GM19463 (cell line): ENCODE results near the gene SCN4A.

Source experiments
- ATAC-seq: cut with Tn5 transposase; IDR thresholded peaks from one replicate; pipeline ENCODE4 v1.9.1; 2021; ENCODE audit warnings: mild to moderate bottlenecking, moderate library complexity; ENCODE audit not compliant: unreplicated experiment

The SCN4A gene

DNA sequence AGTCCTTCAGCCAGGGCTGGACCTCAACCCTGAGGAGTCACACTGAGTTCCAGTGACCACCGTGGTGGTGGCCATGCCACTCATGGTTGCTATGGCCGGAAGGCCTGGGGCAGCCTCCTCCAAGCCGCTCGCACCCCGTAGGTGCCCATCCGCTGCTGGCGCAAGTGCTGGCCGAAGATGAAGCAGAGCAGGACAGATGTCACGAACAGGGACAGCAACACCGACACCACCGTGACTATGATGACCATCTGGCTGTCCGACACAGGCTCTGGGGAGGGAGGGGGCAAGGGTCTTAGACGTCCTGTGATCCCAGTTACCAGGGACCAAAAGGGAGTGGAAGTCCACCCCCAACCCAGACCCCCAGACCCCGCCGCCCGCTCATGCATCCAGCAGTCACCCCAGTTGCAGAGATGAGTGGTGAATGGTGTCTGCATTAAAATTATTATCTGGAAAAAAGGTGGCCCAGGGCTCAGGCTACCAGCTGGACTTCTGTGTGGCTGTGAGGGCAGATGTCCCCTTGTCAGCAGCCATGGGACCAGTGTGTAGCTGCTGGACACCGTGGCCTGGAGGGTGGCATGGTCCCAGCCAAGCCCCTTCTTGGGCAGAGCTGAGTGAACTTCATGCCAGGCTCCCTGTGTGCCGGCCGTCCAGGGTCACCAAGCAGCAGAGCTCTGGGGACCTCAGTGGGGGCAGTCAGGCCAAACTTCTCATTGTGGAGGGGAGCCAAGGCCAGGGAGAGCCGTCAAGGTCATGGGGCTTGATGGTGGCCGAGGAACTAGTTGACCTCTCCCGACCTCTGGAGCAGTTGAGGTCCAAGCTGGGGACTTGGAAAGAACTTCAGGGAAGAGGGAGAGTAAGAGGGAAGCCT lies 30.2 kb upstream of the SCN4A start:
- no peak for ATAC-seq

DNA sequence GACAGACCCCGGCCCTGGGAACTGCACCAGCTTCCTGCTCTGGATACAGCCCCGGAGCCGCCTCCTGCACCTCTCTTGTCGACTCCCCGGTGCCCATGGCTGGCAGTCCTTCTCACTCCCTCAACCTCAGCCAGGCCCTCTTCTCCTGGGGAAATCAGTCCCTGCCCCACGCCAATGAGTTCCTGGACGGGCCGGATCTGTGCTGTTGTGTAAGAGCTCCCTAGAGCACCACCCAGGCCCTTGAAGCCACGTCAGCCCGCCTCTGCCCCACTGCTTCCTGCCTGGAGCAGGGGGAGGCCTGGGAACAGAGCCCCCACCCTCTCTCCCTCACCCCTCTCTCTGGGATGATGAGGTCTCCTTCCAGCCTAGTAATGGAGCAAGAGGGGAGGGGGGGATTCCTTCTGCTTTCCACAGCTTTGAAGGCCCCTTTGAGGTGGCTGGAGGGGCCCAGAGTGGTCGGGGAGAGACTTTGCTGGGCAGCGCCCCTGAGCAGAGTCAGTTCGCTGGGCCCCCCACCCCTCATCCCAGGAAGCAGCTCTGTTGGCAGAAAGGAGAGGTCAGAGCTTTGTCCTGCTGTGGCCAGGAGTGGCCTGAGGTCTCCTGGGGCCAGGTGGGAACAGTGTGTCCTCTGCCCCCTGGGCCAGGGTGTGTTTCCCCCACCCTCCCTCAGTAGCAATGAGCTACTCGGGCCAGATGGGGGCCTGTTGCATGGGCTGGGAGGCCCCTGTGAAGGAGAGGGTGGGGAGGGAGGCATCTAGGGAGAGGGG lies 29.2 kb upstream of the SCN4A start:
- no peak for ATAC-seq

DNA sequence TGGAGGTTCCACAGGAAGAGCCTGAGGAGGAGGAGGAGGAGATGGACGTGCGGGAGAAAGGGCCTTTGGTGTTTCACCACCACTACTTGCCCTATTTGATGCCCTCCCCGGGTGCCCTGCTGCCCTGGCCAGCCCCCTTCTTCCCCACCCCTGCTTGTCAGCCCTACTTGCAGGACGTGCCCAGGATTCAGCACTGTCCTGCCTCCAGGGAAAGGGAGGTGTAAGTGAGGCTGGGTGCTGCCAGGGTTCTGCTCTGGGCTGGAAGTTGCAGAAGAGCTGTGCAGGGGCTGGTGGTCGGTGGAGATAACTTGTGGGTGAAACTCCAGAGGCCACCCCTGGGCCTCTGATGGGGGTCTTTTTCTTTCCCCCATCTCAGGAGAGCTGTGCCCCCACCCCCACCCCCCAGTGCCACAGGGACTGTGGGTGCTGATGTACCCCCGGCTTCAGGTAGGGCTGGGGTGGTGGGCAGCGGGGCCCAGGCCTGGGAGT lies 28.4 kb upstream of the SCN4A start:
- ATAC-seq = no peak

DNA sequence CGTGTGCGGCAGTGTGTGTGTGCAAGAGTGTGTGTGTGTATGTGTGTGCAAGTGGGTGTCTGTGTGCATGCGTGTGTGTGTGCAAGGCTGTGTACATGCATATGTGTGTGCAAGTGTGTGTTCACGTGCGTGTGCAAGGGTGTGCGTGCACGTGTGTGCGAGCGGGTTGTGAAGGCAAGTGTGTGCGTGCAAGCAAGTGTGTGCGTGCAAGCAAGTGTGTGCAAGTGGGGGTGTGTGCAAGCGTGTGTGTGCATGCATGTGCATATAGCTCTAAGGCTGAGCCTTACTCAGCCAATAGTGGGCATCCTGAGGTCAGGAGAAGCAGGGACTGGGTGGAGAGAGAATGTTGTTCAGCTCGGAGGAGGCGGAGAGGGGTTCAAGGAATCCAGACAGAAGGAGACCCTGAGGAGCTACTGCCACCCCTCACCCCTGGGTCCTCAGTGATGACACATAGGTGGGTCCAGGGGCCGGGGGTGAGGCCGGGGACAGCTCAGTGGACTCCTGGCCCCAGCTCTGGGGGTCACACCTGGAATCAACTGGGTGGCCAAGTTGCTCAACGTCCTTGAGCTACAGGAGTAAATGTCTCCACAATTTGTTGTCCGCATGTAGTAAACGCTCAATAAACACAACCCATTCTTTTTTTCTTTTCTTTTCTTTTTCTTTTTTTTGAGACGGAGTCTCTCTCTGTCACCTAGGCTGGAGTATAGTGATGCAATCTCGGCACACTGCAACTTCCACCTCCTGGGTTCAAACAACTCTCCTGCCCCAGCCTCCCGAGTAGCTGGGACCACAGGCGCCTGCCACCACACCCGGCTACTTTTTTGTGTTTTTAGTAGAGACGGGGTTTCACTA lies 27.2 kb upstream of the SCN4A start:
- ATAC-seq = no peak

DNA sequence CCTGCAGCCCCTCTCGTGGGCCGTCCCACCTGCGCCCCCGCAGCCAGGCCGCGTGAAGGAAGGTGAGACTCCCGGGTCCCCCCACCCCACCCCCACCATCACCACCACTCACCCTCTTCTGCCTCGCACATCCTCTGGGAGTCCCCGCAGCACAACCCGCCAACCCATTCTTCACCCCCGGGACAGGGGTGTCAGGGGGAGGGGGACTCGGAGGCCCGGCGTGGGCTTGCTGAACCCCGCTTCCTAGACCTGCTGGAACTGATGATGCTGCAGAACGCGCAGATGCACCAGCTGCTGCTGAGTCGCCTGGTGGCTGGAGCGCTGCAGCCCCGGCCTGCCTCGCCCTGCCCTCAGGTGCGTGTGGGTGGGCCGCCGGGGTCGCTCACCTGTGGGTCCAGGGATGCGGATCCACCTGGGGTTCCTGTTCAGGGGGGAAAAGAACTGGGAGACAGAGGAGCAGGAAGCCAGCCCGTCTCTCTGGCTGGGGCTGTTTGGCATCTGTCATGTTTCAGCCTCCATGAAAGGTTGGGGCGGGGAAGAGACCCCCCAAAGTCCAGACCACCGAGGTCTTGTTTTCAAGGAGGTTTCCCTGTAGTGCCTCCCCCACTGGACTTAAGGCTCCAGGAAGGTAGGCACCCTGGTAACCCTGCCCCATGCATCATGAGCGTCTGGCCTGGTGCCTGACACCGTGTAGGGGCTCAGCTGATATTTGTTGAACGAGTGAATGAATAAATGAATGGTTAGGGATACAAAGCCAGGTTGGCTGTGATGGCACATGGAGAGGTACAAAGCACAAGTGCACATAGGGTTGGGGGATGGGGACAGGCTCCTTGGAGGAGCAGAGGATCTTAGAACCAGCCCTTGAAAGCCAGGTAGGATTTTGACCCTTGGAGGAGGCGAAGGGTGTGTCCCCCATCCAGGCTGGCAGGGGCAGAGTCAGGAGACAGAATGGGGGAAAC lies 26.3 kb upstream of the SCN4A start:
- no peak for ATAC-seq

DNA sequence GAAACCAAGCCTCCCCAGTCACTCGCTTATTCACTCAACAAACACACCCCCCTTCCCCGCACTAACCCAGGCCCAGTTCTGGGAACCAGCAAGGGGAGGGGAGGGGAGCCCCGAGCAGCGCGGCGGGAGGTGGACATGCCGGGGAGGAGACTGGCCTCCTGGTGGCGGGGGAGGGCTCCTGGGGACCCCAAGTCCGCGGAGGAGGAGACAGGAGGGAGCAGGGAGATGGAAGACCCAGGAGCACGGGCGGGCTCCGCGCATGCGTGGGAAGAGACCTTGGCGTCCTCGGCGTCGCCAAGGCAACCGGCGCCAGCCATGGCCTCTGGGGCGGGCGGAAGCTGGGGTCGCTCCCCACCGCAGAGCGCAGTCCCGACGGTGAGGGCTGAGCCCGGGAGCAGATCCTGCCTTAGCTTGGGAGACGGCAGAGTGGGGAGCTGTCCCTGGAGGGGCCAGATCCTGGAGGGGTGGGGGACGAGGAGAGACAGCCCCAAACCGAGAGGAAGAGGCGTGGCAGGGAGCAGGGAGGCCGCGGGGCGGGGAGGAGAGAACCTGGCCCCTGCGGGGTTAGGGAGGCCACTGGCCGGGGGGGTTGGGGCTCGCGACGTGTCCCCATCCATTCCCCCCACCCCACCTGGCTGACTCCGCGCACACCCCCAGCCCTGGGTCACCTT lies 25.5 kb upstream of the SCN4A start, which contains the start of gene PRR29:
Gene PRR29, plus strand, starts transcription at position 302 of the 671 bp plus-strand sequence. Its CDS starts 14 bp downstream, at position 316.
- no peak for ATAC-seq

DNA sequence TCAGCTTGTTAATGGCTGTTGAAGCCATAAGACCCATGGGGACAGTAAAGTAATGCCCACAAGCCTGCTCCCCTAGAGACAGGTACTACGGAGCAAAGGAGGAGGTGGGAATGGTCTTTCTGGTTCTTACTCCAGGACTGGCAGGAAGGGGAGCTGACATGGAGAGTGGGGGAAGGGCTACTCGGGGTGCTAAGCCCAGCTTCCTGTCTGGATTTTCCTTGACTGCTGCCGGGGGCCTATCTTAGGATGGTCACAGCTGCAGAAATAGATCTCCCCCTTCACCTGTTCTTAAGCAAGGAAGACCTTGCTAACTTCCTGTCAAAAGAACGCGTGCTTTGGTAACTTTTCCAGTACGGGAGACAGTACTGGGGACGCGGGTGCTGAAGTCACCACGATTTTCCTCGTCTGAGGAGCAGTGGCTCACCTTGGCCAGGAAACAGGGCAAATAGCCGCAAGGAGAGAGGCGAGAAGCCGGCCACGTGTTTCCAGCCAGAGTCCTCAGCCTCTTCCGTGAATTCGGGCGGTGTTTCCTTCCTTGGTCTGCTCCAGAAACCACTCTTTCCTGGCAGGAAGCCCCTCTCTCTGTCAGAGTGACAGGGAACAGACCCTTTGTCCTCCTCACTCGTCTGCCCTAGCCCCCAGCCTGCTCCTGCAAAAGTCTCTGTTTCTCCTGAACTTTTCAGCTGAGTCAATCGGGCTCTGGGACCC lies 24.8 kb upstream of the SCN4A start:
- ATAC-seq = no peak

DNA sequence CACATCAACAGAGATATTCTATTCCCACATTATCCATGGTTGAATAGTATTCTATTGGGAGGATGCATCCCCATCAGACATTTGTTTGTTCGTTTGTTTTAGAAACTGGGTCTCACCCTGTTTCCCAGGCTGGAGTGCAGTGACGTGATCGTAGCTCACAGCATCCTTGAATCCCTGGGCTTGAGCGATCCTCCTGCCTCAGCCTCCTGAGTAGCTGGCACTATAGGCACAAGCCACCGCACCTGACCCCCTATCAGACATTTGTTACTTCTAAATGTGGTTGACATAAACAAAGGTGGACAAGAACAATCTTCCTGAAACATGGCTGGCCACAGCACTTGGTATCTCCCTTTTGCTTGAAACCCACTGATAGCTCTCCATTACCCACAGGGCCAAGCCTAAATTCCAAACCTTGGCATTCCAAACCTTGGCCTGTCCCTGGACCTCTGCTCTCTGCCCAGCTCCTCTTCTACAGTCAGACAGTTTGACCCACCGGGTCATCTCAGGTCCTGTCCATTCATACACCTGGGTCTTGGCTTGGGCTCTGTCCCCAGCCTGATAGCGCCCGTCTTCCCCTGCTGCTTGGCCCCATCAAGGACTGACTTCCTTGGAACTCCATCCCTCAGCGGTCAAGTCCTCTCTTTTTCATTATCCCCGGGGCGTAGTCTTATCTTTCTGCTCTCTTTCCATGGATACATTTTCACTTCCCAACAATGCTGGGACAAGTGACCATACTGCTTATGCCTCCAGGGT lies 23.9 kb upstream of the SCN4A start:
- ATAC-seq = no peak

DNA sequence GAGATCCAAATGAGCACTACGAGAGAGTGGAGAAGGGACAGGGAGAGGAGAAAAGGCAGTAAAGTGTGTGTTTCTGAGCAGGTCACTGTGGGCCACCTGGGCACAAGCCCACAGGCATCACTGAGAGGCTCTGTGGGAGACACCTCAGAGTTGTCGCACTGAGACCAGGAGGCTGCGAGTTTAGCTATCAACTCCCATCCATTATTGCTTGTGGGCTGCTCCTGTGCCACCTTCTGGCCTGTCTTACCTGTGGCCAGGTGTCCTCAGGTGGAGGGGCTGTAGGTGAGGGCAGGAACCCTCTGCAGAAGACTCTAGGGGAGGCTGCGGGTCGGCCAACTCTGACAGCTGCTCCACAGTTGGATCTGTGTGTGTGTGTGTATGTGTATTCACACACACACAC lies 22.9 kb upstream of the SCN4A start:
- no peak for ATAC-seq

DNA sequence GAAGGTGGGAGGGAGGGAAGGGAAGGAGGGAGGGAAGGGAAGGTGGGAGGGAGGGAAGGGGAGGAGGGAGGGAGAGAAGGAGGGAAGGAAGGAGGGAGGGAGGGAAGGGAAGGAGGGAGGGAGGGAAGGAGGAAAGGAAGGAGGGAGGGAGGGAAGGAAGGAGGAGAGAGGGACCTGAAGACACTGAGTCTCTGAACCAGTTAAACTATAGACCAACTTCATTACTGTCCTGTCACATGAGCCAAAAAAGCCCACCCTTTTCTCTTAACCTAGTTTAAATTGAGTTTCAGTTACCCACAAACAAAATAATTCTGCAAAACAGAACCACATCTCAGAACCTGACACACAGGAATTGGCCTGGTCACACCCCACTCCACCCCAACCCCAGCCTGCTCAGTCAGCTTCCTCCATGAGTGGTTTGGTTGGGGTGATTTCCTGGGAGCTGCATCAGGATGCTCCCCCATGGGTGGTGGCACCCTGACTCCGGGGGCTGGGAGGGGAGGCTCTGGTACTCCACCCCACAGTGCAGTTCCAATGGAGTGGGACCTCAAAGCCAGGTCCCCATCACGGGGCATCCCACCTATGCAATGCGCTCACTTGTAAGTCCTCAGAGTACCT lies 20.8 kb upstream of the SCN4A start:
- ATAC-seq = no peak

DNA sequence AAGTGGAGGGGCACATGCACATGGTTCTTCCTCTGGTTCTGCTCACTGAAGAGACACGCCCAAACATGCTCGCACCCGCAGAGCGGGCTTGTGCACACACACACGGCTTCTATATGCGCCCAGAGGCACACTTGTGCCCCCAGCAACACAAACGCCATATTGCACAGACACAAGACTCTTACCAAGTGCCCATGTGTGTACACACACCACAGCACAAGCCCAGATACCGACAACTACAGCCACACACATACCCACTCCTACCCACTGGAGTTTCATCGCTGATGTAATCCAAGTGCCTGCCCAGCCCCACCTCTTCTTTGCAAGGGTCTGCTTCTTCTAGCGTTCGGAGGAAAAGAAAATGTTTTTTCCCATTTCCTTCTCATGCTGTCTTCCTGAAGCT lies 18.9 kb upstream of the SCN4A start:
- ATAC-seq = no peak

DNA sequence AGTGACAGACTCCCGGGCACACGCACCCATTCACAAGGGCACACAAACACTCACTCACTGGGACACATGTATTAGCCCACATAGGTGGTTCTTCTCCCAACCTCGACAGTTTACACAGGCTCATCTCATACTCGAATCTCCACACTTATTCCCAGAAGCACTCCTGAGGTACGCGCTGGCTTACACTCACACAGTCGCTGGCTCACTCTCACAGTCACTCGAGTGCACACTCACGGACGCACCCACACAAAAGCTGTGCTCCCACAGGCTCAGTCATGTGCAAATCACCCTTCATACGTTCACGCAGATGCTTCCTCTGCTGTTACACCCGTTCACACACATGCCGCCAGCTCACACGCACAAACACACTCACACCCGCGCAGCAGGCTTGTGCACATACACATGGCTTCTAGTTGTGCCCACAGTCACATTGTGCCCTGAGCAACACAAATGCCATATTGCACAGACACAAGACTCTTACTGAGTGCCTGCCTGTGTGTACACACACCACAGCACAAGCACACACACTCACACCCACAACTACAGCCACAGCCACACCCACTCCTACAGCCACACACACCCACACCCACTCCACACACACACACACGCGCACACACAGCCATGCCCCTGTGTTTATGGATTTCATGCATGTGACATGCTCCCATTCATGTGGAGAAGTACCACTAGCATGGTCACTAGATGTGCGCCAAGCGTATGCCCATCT lies 17.1 kb upstream of the SCN4A start:
- ATAC-seq = no peak

DNA sequence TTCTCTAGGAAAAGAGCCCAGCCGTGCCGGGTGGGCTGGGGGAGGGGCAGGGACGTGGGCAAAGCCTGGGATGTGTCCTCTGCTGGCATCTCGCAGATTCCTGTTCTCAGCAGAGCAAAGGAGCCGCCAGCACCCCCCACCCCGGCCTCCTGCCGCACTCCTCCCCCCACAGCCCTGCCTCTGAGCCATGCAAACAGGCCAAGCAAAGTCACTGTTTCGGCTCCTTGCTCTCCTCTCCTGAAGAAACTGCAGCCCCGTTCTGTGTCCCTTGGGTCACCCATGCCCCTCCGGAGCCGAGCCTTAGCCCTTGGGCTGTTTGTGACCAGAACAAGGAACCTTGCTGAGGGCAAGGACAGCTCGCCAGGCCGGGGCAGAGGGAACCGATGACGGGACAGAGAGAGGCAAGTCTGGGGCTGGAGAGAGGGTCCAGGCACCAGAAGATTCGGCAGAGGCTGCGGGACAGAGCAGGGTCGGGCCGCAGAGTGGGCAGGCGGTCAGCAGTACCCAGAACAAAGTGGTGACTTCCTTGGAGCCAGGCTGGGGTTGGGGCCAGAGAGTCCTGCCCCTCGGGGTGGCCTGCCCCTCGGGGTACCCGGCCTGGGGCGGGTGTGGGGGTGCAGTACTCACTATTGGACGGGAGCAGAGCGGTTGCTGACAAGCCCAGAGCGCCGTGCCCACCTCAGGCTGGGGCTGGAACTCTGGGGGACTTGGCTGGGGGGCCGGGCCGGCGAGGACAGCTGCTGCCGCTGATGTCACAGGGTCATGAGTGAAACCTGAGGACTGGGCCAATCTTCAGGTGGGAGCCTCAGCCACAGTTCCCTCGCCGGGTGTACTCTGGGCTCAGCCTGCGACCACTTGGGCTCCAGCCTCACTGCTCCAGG lies 16.3 kb upstream of the SCN4A start:
- no peak for ATAC-seq

DNA sequence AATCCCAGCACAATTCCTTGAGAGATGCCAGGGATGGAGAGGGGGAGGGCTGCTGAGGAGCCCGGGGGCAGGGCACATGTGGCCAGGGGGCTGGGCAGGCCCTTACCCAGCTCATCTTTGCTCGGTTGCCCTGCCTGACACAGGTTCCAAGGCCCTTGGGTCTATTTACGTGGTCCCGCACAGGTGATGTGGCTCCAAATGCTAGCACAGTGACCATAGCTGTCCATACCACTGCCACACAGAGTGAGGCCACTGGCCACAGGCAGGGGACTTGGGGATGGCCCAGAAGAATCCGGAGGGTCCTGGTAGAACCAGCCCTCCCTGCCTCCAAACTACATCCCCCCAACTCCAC lies 15.4 kb upstream of the SCN4A start:
- ATAC-seq = no peak

DNA sequence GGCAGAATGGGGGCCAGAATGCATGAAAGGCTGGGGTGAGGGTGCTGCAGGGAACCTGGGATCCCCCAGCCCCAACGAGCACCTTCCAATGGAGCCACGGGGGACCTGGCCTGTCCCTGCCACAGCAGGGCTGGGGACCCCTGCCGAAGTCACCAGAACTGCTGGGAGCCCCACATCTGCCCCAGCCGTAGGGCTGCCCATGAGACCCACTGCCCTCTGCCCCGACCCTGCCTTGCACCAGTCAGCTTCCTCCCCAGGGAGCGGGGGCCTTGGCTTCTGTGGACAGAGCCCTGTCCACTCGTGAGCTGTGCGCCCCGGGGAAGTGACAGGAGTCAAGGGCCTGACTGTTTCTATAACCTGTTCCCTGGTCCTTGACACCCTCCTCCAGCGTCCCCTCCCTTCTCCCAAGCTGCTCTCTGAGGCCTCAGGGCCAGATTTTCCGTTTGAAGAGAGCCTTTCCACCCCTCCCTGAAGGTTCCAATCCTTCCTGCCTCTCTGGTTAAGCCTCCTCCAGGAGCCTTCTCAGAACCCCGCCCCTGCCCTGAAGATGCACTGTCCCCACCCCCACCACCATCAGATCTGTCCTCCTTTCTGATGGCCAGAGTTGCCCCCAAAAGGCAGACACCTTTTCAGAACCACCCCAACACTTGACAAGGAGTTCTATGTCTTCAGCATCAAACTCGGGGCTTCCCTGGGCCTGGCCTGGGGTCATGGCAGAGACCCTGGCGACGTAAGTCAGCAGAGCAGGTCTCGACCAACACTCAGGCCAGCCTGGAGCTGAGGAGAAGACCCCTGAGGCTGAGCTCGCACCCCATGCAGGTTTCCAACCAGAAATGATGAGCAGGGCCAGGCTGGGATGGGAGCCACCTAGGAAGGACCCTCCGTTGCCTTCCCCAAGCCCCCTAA lies 14.8 kb upstream of the SCN4A start:
- ATAC-seq = no peak
